HL-60 (cell line): ENCODE results near the gene ZNRF1.

Experiments
- CTCF ChIP-seq: IDR thresholded peaks from one replicate; pipeline ENCODE4 v1.5.1; 2011; ENCODE audit warnings: low read length, control low read depth, inconsistent platforms; ENCODE audit not compliant: insufficient read depth
- POLR2AphosphoS5 ChIP-seq: IDR thresholded peaks from 2 replicates; pipeline ENCODE4 v1.6.1; 2012; ENCODE audit warnings: low read depth

GRCh38 chr16:75096656-75097055 is 97.8 kb downstream of the ZNRF1 start:
- no peak for TF ChIP-seq POLR2AphosphoS5
- TF ChIP-seq CTCF: no peak
